ENCODE measurements around the gene INTS14.

INTS14 gene

GRCh38 chr15:65530318-65531111 is 80.4 kb downstream of the INTS14 start, which contains the start of gene HACD3:
Gene HACD3, plus strand, starts transcription at chr15:65530463. Its CDS starts 169 bp downstream, at chr15:65530632.
- DNase-seq (ENCODE audit: low spot score), result peak; percentile 87

- no peak for DNase-seq (ENCODE audit: low spot score)
Measured at GRCh38 chr15:65529762-65530317, 81.1 kb downstream of the INTS14 start.
